ENCODE data around the gene FIGNL1.
A peak's percentile ranks its signal among the peaks of the same experiment; 100 is the strongest.

DNA sequence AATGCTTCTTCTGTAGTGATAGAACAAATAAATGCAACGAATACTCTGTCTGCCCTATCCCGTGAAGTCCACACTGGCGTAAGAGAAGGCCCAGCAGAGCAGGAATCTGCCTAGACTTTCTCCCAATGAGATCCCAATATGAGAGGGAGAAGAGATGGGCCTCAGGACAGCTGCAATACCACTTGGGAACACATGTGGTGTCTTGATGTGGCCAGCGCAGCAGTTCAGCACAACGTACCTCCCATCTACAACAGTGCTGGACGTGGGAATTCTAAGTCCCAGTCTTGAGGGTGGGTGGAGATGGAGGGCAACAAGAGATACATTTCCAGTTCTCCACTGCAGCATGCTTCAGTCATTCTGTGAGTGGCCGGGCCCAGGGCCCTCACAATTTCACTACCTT lies 45.8 kb downstream of the FIGNL1 start:
- TF ChIP-seq, protein P1, sequence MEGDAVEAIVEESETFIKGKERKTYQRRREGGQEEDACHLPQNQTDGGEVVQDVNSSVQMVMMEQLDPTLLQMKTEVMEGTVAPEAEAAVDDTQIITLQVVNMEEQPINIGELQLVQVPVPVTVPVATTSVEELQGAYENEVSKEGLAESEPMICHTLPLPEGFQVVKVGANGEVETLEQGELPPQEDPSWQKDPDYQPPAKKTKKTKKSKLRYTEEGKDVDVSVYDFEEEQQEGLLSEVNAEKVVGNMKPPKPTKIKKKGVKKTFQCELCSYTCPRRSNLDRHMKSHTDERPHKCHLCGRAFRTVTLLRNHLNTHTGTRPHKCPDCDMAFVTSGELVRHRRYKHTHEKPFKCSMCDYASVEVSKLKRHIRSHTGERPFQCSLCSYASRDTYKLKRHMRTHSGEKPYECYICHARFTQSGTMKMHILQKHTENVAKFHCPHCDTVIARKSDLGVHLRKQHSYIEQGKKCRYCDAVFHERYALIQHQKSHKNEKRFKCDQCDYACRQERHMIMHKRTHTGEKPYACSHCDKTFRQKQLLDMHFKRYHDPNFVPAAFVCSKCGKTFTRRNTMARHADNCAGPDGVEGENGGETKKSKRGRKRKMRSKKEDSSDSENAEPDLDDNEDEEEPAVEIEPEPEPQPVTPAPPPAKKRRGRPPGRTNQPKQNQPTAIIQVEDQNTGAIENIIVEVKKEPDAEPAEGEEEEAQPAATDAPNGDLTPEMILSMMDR (conservative IDR thresholded peaks at IDR 0.05): peak; percentile 33; the same call in 1 of the 2 replicates
- TF ChIP-seq EZH2 (IDR thresholded peaks at IDR 0.05; ENCODE audit: low read depth): no peak

Data from PC-9 (cell line).